Measurements from ENCODE around the gene CWF19L1. TPM values are rescaled to one million over a fixed set of nuclear protein-coding genes. Genes with fewer than 3 reads are reported as not detected.

CWF19L1 gene
- total RNA-seq, 1 experiment from 2014 or later: 22.9 TPM

- CTCF ChIA-PET: no interaction called here
- Mint-ChIP-seq H3K27ac (ENCODE audit: unreplicated experiment) (no peak overlapping the region), H3K27me3 (ENCODE audit: unreplicated experiment) (no peaks in the 10 kb centered on the region), H3K4me1 (ENCODE audit: low read depth, unreplicated experiment) (no peaks in the 10 kb centered on the region), H3K9me3 (ENCODE audit: low read depth, unreplicated experiment) (no peaks in the 10 kb centered on the region), H3K36me3 (ENCODE audit: insufficient read depth, unreplicated experiment) (peaks cover 9% of the 10 kb centered on the region), H3K4me3 (ENCODE audit: low read depth, unreplicated experiment) (no peak overlapping the region)
- no peak for DNase-seq
- BruUV-seq (replicated peaks): no TSS peak
- intact Hi-C loops (cut with micrococcal nuclease; ENCODE audit: unreplicated experiment): no loop called here
- TF ChIP-seq CTCF (IDR thresholded peaks at IDR 0.05; ENCODE audit: unreplicated experiment): no peak
Observed at GRCh38 chr10:100245484-100246220, 21.8 kb downstream of the CWF19L1 start.

DNA sequence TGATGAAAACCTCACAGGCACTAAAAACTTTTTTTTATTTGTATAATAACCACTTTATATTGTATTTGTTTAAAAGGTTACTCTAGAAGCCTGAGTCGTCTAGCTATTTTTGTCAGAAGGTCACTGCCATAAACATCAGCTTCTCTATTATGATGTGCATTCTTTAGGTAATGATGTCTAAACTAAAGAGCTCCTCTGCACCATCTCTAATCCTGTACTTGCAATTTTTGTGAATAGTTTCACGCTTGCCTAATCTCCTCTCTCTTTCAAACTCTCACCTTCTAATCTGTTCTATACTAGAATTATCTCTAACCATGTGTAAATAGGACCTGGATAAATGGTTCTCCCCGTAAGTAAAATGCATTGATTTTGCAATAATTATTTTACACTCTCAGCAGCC, 27.6 kb downstream of the CWF19L1 start:
- no peak overlapping the region for H3K27ac Mint-ChIP-seq (ENCODE audit: unreplicated experiment)
- peaks cover 6% of the 10 kb centered on the region for H3K36me3 Mint-ChIP-seq (ENCODE audit: insufficient read depth, unreplicated experiment)
- no TSS peak for BruUV-seq (replicated peaks)
- no peak overlapping the region for H3K4me3 Mint-ChIP-seq (ENCODE audit: low read depth, unreplicated experiment)
- CTCF ChIA-PET: no interaction called here
- TF ChIP-seq CTCF (IDR thresholded peaks at IDR 0.05; ENCODE audit: unreplicated experiment): no peak
- H3K27me3 Mint-ChIP-seq (ENCODE audit: unreplicated experiment): no peaks in the 10 kb centered on the region
- H3K4me1 Mint-ChIP-seq (ENCODE audit: low read depth, unreplicated experiment): no peaks in the 10 kb centered on the region
- intact Hi-C loops (cut with micrococcal nuclease; ENCODE audit: unreplicated experiment): no loop called here
- DNase-seq: no peak
- H3K9me3 Mint-ChIP-seq (ENCODE audit: low read depth, unreplicated experiment): no peaks in the 10 kb centered on the region

DNA sequence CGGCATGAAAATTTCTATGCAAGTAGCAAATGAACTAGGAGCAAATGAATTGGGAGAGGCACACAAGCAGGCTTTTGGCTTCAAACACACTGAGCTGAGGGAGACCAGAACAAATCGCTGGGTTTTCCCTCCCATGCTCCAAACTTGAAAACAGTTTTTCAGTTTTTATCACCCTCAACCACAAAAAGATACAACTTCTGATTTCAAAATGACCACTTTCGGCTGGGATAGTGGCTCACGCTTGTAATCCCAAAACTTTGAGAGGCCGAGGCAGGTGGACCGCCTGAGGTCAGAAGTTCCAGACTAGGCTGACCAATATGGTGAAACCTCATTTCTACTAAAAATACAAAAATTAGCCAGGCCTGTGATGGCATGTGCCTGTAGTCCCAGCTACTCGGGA, 29.0 kb downstream of the CWF19L1 start:
- H3K4me3 Mint-ChIP-seq (ENCODE audit: low read depth, unreplicated experiment): no peak overlapping the region
- intact Hi-C loops (cut with micrococcal nuclease; ENCODE audit: unreplicated experiment): no loop called here
- no peak overlapping the region for H3K27ac Mint-ChIP-seq (ENCODE audit: unreplicated experiment)
- H3K9me3 Mint-ChIP-seq (ENCODE audit: low read depth, unreplicated experiment): no peaks in the 10 kb centered on the region
- no peaks in the 10 kb centered on the region for H3K4me1 Mint-ChIP-seq (ENCODE audit: low read depth, unreplicated experiment)
- DNase-seq: no peak
- H3K36me3 Mint-ChIP-seq (ENCODE audit: insufficient read depth, unreplicated experiment): peaks cover 6% of the 10 kb centered on the region
- no TSS peak for BruUV-seq (replicated peaks)
- no peaks in the 10 kb centered on the region for H3K27me3 Mint-ChIP-seq (ENCODE audit: unreplicated experiment)
- TF ChIP-seq CTCF (IDR thresholded peaks at IDR 0.05; ENCODE audit: unreplicated experiment): no peak
- CTCF ChIA-PET: no interaction called here

GRCh38 chr10:100232101-100232500, 35.3 kb downstream of the CWF19L1 start:
- Mint-ChIP-seq H3K9me3 (ENCODE audit: low read depth, unreplicated experiment) (no peaks in the 10 kb centered on the region), H3K4me3 (ENCODE audit: low read depth, unreplicated experiment) (no peak overlapping the region), H3K4me1 (ENCODE audit: low read depth, unreplicated experiment) (peaks cover 8% of the 10 kb centered on the region), H3K27ac (ENCODE audit: unreplicated experiment) (no peak overlapping the region), H3K36me3 (ENCODE audit: insufficient read depth, unreplicated experiment) (peaks cover 20% of the 10 kb centered on the region), H3K27me3 (ENCODE audit: unreplicated experiment) (no peaks in the 10 kb centered on the region)
- TF ChIP-seq CTCF (IDR thresholded peaks at IDR 0.05; ENCODE audit: unreplicated experiment): no peak
- CTCF ChIA-PET: no interaction called here
- no peak for DNase-seq
- intact Hi-C loops (cut with micrococcal nuclease; ENCODE audit: unreplicated experiment): no loop called here
- no TSS peak for BruUV-seq (replicated peaks)
